NK-92 (cell line): ENCODE results near the gene CEP85.

Source experiments
- DNase-seq: peaks from one replicate; lab custom pipeline; 2025; ENCODE audit not compliant: unreplicated experiment; lab: John Stamatoyannopoulos, UW

CEP85 gene

DNA sequence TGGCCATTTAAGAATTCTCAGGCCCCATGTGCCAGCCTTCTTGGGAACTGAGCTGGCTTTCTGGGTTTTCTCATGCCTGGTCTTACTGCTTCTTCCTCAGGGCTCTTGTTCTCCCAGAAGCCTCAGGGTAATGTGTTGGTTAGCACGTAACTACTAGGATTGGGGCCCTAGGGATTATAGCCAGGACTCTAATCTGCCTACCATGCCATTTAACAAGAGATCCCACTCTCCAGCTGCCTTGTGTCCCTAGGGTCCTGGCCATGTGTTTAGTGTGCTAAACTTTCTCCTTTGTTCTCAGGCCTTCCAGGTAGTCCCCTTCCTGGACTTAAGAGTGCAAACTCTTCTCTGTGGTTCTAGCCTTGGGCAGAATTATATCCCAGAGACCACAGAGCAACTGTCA is 43.7 kb downstream of the CEP85 start:
- DNase-seq, result no peak

- no peak for DNase-seq
Measured at GRCh38 chr1:26278303-26278702, 44.3 kb downstream of the CEP85 start.

- no peak for DNase-seq
Measured at GRCh38 chr1:26278724-26279455, 44.9 kb downstream of the CEP85 start.

DNA sequence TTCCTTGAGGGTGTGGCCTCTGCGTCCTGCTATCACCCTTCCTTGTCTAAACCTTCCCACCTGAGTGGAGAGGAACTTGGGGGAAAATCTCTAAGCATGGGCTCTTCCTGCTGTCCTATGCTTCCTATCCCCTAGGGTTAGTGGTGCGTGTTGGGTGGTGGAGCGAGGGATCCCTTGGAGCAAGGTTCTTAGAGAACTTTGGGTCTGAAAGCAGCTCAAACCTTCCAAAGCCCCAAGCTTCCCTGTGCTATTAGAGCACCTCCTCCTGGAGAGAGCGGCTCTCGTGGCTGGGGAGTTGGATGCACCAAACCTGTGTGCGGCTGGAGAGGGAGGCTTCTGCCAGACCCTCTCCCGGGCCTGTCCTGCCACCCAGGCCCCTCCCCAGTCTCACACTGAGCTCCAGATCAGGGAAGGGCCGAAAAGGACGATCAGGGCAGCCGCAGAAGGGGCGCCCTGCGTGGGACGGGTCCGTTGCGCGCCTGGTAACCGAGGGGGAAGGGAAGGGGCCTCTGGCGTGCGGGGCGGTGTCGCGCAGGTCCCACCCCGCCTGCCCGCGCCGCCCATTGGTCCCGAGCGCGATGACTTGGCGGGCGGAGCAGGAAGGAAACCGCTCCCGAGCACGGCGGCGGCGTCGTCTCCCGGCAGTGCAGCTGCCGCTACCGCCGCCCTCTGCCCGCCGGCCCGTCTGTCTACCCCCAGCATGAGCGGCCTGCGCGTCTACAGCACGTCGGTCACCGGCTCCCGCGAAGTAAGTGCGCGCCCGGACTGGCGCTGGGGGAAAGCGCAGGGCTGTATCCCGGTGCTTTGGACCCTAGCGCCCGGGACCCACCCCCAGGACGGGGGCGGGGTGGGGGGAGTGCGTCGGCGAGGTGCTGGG is 45.7 kb downstream of the CEP85 start, which contains the start of gene SH3BGRL3:
SH3BGRL3 (plus strand) TSS at position 631 of the 877 bp plus-strand sequence; CDS start at position 701, 70 bp downstream.
- no peak for DNase-seq

- DNase-seq, result no peak
Measured at GRCh38 chr1:26280333-26281042, 46.5 kb downstream of the CEP85 start.

GRCh38 chr1:26281091-26281958 is 47.3 kb downstream of the CEP85 start:
- DNase-seq, result no peak

- no peak for DNase-seq
Measured at GRCh38 chr1:26281971-26282370, 48.0 kb downstream of the CEP85 start.

GRCh38 chr1:26282401-26282918 is 48.5 kb downstream of the CEP85 start:
- no peak for DNase-seq

DNA sequence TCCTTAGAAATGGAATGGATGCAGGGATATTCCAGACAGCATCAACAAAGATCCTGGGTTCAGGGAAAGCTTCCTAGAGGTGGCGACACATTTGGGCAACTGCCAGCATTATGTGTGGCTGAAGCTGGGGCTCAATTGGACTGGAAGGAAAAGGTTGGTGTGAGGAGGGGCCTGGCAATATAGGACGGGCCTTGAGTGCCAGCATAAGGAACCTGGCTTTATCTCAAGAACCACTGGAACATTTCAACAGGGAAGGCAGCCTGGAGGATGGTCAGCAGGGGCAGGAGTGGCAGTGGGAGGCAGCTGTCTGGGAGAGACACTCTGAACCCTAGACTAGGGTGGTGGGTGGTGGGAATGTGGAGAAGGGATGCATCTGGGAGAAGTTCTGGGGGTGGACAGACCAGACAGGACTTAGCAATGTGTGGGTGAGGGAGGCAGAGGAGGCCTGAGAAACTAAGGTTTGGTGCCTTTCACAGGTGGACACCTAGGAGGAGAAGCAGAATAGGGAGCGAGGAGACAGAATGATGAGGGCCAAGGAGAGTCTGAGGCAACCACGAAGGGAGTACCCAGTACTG is 49.4 kb downstream of the CEP85 start:
- DNase-seq, result no peak

GRCh38 chr1:26283871-26284596 is 50.0 kb downstream of the CEP85 start:
- DNase-seq, result no peak

- DNase-seq, result peak; percentile 47
Measured at GRCh38 chr1:26284597-26285347, 50.8 kb downstream of the CEP85 start.

- DNase-seq, result no peak
Measured at GRCh38 chr1:26285366-26286063, 51.5 kb downstream of the CEP85 start.

GRCh38 chr1:26286064-26286416 is 52.0 kb downstream of the CEP85 start:
- no peak for DNase-seq

DNA sequence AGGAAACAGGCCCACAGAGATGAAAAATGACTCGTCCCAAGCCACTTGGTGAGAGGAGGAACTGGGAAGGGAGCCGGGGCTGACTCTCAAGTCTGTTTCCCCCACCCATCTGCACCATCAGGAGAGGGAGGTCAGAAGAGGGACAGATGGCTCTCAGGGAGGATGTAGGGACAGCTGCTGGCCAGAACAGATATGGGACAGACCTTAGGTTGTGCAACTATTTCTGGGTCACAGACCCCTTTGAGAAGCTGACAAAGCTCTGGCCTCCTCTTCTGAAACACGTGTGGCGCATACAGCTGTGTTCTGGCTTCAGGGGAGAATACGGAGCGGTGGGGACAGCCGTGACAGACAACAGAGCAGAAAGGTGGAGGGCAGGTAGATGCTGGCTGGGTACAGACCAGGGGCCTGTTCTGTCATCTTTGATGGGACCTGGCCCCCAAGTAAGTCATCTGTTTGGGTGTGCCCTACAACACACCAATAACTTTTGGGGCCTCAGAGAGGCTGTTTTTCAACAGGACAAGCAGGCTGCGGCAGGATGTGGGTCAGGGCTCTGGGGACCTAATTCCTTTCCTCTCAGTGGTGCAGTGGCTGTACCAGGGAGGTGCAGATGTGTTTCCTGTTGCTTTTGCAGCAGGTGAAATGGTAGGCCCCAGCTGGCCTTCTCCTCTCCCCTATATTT is 53.2 kb downstream of the CEP85 start:
- DNase-seq, result no peak

GRCh38 chr1:26287811-26288210 is 53.8 kb downstream of the CEP85 start:
- DNase-seq, result no peak

- no peak for DNase-seq
Measured at GRCh38 chr1:26288311-26288941, 54.4 kb downstream of the CEP85 start.
